HG02588 (cell line): ENCODE measurements around the gene SCARF2.
"Not testable (repeated sequence)": the region's sequence is repeated elsewhere in the genome, so short reads cannot be mapped to it uniquely, and the experiment has no call there.

Experiments used
- ATAC-seq: cut with Tn5 transposase; IDR thresholded peaks from one replicate; pipeline ENCODE4 v1.9.1; 2021; ENCODE audit warnings: mild to moderate bottlenecking, moderate library complexity; ENCODE audit not compliant: unreplicated experiment

SCARF2 gene, protein sequence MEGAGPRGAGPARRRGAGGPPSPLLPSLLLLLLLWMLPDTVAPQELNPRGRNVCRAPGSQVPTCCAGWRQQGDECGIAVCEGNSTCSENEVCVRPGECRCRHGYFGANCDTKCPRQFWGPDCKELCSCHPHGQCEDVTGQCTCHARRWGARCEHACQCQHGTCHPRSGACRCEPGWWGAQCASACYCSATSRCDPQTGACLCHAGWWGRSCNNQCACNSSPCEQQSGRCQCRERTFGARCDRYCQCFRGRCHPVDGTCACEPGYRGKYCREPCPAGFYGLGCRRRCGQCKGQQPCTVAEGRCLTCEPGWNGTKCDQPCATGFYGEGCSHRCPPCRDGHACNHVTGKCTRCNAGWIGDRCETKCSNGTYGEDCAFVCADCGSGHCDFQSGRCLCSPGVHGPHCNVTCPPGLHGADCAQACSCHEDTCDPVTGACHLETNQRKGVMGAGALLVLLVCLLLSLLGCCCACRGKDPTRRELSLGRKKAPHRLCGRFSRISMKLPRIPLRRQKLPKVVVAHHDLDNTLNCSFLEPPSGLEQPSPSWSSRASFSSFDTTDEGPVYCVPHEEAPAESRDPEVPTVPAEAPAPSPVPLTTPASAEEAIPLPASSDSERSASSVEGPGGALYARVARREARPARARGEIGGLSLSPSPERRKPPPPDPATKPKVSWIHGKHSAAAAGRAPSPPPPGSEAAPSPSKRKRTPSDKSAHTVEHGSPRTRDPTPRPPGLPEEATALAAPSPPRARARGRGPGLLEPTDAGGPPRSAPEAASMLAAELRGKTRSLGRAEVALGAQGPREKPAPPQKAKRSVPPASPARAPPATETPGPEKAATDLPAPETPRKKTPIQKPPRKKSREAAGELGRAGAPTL

DNA sequence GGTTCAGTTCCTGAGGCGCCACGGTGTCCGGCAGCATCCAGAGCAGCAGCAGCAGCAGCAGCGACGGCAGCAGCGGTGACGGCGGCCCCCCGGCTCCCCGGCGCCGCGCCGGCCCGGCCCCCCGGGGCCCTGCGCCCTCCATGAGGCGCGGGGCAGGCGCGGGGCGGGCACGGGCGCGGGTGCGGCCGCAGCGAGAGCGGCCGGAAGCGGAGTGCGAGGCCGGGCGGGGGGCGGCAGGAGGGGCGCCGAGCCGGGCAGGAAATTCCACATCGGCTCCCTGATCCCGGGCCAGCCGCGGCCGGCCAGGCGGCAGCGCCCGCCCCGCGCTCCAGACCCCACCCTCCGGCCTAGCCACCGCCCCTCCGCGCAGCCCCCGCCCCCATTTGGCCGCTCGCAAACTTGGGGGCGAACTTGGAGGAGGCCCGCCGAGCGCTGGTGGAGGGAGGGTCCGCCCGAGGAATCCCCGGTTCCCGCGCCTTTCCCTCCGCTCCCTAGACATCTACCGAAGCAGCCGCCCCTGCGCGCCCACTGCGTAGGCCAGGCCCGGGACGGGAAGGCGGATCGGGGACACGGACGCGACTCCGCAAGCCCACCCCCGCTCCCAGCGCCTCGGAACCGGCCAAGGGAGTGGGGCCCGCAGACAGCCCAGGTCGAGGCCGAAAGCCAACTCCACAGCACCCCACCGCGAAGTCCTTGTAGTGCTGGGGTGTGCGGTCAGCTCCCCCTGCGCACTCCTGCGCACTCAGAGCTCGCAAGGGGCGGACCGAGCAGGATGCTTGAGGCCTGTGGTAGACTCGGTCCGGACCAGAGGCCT is at the start of gene SCARF2:
Gene SCARF2 (minus strand): TSS at position 213 of the 814 bp plus-strand sequence. CDS start 71 bp downstream, at position 142.
- ATAC-seq: no peak

DNA sequence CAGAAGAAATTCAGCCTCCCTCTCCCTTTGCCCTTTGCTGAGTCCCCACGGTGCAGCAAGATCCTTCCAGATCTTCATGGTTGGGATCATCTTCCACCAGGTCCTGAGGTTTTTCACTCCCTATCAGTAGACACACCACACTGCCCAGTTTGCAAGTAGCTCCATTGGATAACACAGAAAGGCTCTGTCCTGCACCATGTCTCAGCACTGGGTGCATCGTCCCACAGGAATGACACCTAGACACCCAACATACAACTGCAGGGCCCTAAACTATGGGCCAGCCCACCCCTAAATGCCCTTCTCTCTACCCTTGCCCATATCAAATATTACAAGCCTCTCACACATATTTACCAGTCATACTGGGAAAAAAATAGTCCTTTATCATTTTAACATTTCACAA is 48.6 kb upstream of the SCARF2 start:
- no peak for ATAC-seq

DNA sequence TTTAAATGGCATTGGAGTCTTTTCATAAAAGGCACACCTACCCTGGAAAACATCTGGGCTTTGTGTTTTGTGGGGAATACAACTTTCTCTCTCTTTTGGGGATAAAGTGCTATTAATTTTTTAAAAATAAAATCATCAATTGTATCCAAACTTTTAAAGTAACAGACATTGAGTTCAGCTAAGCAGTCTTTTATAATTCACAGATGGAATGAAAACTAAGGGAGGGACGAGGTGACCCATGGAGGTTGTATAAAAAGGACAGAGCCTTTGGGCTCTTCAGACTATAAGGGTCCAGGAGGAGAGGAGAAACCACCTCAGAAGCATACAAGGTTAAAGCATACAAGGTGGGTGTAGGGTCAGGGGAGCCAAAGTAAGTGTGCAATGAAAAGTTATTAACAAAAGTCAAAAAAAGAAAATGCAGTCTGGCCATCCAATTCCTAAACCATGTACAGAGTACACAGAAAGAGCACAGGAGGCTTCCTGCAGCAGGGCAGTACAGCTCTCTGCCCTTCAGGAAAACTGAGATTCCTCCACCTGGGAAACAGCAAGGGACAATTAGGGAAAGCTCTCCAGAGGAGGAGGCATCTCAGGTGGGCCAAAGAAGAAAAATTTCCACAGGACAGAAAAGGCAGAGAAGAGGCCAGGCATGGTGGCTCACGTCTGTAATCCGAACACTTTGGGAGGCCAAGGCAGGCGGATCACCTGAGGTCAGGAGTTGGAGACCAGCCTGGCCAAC is 47.5 kb upstream of the SCARF2 start:
- ATAC-seq: no peak

DNA sequence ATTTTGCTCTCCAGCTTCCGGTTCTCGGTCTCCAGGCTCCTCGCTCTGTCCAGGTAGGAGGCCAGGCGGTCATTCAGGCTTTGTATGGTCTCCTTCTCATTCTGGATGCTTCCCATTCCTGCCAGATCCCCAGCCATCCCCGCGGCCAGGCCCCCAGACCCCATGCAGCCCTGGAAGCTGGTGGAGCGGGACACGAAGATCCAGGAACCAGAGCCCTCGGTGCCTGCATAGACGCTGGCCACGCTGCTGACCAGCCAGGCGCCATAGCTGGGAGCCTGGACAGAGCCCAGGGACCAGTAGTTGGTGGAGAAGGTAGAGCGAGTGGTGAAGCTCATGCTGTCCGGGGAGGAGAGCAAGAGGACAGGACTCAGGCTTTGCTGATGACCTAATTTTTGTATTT is 46.1 kb upstream of the SCARF2 start:
- ATAC-seq: no peak

DNA sequence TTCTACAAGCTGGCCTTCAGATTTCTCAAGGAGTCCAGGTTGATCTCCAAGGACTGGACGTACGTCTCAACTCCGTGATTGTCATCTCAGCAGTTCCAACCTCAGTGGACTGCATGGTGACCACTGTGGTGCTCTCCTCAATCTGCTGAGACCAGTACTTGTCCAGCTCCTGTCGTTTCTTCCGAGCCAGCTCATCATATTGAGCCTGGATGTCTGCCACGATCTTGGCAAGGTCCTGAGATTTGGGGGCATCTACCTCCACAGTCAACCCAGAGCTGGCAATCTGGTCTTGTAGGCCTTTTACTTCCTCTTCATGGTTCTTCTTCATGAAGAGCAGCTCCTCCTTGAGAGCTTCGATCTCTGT is 45.5 kb upstream of the SCARF2 start:
- ATAC-seq: not testable (repeated sequence)

DNA sequence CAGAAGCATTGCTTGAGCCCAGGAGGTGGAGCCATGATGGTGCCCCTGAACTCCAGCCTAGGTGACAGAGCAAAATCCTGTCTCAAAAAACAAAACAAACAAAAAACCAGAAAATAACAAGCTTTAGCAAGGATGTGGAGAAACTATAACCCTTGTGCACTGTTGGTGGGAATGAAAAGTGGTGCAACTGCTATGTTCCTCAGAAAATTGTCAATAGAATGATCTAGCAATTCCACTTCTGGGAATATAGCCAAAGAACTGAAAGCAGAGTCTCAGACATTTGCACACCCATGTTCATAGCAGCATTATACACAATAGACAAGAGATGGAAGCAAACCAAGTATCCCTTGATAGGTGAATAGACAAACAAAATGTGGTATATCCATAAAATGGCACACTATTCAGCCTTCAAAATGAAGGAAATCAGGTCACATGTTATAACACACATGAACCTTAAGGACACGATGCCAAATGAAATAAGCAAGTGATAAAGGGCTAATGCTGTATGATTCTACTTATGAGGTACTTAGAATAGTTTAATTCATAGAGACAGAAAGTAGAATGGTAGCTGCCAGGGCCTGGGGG is 42.1 kb upstream of the SCARF2 start:
- ATAC-seq: no peak

DNA sequence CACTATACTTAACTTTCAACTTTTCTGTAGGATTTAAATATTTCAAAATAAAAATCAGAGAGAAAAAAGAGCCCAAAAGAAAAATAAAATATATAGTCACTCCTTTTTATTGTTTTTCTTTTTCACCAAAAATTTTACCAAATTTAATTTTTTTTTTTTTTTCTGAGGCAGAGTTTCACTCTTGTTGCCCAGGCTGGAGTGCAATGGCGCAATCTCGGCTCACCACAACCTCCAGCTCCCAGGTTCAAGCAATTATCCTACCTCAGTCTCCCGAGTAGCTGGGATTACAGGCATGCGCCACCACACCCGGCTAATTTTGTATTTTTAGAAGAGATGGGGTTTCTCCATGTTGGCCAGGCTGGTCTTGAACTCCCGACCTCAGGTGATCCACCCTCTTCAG is 40.4 kb upstream of the SCARF2 start:
- ATAC-seq: not testable (repeated sequence)

DNA sequence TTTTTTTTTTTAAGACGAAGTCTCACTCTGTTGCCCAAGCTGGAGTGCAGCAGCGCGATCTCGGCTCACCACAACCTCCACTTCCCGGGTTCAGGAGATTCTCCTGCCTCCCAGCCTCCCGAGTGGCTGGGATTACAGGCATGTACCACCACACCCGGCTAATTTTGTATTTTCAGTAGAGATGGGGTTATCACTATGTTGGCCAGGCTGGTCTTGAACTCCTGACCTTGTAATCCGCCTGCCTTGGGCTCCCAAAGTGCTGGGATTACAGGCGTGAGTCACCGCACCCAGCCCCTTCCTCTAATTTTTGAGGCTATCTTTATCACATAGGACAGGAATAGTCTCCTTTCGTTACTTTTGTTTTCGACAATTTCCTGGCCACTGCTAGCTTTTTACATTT is 37.9 kb upstream of the SCARF2 start:
- not testable (repeated sequence) for ATAC-seq

DNA sequence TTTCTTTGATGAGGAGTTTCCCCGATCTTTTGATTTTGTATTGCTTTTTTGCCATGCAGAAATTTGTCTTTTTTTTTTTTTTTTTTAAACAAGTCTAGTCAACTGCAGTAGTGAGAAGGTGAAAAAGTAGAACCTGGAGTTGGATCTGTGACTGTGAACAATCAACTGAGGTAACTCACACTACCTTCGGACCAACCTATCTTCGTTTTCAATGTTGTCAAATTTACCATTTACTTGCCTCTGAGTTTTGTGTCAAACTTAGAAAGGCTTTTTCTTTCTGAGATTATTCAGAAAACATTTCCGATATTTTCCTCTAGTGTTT is 37.5 kb upstream of the SCARF2 start:
- ATAC-seq: no peak

DNA sequence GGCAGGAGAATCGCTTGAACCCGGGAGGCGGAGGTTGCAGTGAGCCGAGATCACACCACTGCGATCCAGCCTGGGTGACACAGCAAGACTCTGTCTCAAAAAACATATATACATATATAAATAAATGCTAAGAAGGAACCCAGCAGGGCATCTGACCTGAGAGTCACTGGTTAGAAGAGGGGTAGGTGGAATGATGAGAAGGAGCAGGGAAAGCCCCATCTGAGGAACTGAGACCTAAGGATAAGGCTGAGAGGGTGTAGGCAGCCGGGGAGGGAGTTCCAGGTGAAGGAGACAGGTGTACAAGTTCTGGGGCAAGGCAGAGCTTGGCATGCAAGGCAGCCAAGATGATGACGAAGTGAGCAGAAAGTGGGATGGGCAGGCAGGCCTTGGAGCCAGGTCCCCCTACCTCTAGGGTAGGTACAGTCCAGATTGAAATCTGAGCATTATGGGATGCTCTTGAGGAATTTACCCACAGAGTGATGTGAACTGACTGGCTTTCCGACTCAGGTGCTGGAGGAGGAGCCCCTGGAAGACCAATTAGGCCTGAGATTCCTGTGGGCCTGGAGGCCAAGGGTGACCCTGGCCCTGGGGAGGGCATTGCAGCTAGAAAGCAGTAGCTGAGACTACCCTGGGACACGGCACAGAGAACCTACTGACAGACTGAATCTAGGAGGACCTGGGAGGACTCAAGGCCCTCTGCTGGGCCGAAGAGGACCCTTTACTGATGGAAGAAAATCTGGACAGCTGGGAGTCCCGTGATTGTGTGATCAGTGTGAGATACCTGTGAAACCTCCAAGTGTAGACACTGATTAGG is 35.2 kb upstream of the SCARF2 start:
- ATAC-seq: no peak

DNA sequence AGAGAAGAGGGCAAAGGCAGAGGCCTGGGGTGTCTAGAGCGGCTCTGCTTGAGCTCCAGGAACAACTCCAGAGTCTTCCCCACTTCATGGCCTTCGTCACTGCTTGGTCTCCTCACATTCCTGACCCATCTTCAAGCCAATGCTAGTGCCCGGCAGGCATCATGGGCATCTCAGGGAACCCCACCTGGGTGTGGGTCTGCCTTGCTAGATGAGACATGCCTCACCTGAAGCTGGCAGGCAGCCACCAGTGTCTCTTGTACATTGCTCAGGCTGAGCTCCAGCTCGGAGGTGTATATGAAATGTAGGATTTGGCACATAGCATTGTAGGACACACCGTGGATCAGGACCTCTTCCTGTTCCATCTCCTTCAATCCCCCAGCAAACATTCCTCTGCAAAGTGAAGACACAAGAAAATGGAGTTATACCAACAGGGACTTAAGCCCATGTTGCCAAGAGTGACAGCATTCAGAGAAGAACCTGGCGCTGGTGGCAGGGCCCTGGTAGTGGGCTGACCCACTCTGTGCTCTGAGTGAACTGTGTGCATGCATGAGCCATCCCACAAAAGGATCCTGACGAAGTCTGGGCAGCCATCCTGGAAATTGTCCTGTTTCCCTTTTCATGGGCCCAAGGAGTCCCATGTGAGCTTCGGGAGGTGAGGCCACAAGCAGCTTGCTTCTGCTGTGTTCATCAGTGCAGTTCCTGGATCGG is 33.7 kb upstream of the SCARF2 start:
- ATAC-seq: no peak

DNA sequence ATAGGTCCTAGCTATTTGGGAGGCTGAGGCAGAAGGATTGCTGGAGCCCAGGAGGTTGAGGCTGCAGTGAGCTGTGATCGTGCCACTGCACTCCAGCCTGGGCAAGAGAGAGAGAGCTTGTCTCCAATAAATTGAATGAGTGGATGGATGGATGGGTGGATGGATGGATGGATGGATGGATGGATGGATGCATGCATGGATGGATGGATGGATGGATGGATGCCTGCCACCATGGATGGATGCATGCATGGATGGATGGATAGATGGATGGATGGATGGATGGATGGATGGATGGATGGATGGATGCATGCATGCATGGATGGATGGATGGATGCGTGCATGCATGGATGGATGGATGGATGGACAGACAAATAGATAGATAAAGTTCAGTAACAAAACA is 32.9 kb upstream of the SCARF2 start:
- ATAC-seq: not testable (repeated sequence)

DNA sequence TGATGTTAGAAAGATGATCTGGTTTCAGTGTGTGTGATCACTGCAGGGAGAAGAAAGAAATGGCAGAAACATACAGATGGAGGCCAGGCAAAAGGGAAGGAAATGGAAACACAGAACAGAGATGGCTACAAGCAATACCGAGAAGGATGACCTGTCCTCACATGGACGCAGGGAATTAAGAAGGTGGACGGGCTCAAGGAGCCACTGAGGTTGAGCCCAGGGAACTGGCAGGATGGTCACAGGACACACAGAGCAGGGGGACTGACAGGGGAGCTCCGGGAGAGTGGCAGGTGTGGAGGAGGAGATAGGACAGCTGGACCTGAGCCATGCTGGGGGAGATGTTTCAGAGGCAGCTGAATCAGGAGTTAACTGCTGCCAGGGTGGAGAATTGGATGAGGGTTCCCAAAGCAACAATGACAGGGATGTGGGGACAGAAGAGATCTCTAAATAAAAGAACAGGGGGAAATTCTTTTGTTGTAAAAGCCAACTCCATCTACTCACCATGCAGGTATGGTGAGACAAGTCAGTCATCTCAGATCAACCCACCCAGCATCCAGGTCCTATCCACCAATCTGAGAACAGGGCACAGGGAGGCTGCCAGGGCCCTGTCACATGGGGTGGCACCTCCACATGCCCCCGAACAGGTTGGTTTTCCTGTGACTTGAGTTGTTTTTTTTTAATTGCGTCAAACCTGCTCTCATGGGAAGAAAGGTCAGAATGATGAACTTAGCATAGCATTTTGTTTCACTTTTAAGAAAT is 31.7 kb upstream of the SCARF2 start:
- ATAC-seq: no peak

DNA sequence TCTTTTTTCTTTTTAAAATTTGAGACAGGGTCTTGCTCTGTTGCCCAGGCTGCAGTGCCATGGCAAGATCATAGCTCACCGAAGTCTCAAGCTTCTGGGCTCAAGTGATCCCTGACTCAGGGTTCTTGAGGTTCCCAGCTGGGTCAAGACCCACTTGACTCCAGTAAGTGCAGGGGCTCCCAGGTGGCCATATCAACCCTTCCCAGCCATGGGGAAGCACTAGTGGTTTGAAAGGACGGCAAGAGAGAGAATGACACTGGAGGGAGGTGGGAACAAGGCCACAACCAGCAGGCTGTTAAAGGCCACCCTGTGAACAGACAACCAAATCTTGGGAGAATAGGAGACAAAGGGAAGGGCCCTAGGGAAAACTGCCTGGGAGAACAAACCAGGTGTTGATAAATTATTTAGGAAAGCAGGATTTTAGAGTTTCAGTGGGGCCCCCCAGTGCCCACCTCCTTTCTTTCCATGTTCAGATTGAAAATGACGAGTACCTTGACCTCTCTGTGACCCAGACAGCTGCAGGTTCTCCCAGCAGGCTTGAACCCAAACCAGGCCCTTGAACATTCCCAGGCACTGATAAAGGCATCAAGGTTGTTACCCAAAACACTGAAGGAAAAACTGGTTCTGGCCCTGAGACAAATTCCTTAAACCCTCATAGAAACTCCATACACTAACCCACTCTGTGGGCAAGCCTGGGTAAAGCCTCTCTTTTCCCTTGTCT is 29.2 kb upstream of the SCARF2 start:
- no peak for ATAC-seq

DNA sequence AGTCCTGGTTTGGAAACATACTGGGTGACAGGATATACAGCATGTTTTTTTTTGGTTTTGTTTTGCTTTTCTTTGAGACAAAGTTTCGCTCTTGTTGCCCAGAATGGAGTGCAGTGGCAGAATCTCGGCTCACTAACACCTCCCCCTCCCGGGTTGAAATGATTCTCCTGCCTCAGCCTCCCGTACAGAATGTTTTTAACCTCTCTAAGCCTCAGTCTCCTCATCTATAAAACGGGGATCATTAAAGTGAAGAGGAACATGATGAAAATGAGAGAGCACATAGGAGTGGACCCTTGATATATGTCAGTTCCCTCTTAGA is 28.1 kb upstream of the SCARF2 start:
- ATAC-seq: no peak

DNA sequence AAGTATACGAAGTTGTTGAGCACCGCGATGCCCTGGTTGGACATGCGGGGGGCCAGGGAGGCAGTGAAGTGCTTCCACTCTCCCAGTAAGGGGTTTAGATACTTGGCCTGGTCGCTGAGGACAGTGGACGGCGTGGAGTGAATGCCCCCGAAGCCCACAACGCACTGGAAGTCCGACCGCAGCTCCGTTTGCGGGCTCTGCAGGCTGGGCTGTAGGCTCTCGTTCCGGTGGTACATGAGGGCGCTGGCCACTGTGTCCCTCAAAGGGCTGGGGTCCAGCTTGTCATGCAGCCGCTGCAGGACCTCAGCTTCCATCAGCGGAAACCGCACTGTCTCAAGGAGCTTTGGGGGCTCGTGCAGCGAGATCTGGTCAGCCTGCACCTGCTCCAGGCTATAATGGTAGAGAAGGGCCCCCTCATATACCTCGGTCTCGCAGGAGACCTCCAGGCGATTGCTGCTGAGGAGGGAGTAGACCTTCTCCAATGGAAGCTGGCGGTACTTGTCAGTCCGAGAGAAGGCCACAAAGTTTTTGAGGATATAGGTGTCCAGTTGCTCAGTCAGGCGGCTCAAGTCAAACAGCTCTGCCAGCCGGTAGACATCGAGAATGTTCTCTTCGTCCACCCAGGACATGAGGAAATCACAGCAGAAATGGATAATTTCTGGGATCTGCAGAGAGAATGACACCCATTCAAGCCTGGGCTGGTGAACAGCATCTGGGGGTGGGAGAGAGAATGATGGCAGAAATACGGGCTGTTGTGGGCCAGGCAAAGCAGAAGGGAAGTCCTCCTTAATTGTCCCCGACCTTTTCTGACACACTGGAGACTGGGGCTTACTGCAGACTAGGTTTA is 27.5 kb upstream of the SCARF2 start:
- ATAC-seq: no peak

DNA sequence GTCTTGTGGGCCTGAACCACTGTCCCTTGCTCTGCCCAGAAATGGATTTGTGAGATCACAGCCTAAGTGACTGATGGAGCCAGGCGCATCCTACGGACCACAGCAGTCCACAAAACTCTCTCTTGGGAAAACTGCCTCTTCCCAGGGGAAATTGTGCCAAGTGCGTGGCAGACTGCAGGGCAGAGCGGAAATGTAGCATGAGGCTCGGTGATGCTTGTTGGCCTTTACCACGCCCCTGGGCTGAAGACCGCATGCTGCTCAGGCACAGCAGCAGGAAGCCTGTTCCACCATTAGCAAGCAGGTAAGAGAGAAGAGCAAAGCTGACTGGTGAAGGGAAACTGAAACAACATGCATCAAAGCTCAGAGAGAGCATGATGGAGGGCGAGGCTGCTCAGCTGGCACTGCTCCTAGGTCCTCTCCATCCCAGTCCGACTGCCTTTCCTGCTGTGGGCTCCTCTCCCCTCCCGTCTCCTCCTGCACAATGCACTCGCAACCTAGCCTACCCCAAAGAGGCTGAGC is 26.5 kb upstream of the SCARF2 start:
- no peak for ATAC-seq
